HepG2 (cell line): ENCODE data around the gene TMEM116. TPM values are rescaled to one million over a fixed set of nuclear protein-coding genes. Genes with fewer than 3 reads are reported as not detected.

Experiments
- FOXP4 ChIP-seq: sonication (generic); formaldehyde crosslinking; IDR thresholded peaks from 2 replicates; pipeline ENCODE4 v1.4.0; 2020; ENCODE audit warnings: missing genetic modification reagents
- GTF3A ChIP-seq: sonication (generic); formaldehyde crosslinking; conservative IDR thresholded peaks from 2 replicates; pipeline ENCODE4 v1.4.0; 2020; ENCODE audit warnings: mild to moderate bottlenecking, missing genetic modification reagents
- IRF1 ChIP-seq: sonication (generic); formaldehyde crosslinking; IDR thresholded peaks from 2 replicates; pipeline ENCODE4 v1.4.0; 2020; ENCODE audit warnings: low read depth, mild to moderate bottlenecking, missing genetic modification reagents
- KLF16 ChIP-seq, 2 experiments: sonication (generic) in 1 of 2; formaldehyde crosslinking in 1 of 2; IDR thresholded peaks; 2 replicates each; pipeline versions ENCODE4 v1.6.1 to v1.8.0; 2016 to 2023; ENCODE audit warnings: missing genetic modification reagents in 2 of 2, missing compliant biosample characterization in 1 of 2
- NAIF1 ChIP-seq: sonication (generic); formaldehyde crosslinking; IDR thresholded peaks from 2 replicates; pipeline ENCODE4 v1.5.0; 2020; ENCODE audit warnings: mild to moderate bottlenecking, missing genetic modification reagents, borderline replicate concordance
- NR2C2 ChIP-seq: sonication (generic); formaldehyde crosslinking; IDR thresholded peaks from 2 replicates; pipeline ENCODE4 v1.4.0; 2020; ENCODE audit warnings: missing genetic modification reagents, mild to moderate bottlenecking, moderate library complexity, borderline replicate concordance
- POLR2A ChIP-seq, 2 experiments: IDR thresholded peaks; 2 replicates each; pipeline ENCODE4 v1.6.1; 2011; ENCODE audit warnings: low read depth in 2 of 2, low read length in 2 of 2, mild to moderate bottlenecking in 1 of 2, moderate library complexity in 1 of 2; ENCODE audit not compliant: insufficient read depth in 1 of 2
- RNF2 ChIP-seq: fragments of 450-650 bp; conservative IDR thresholded peaks from 2 replicates; pipeline ENCODE4 v1.6.1; 2016; ENCODE audit warnings: low read depth
- SOX13 ChIP-seq, 3 experiments: fragments of 450-650 bp in 1 of 3; sonication (generic) in 1 of 3; formaldehyde crosslinking in 1 of 3; IDR thresholded peaks in 2 of 3; conservative IDR thresholded peaks in 1 of 3; 2 replicates each; pipeline versions ENCODE4 v1.5.0 to v1.6.1; 2016 to 2020; ENCODE audit warnings: antibody characterized with exemption in 1 of 3, mild to moderate bottlenecking in 1 of 3, missing compliant biosample characterization in 1 of 3, missing genetic modification reagents in 1 of 3, moderate library complexity in 1 of 3
- SOX6 ChIP-seq, 2 experiments: fragments of 450-650 bp in 1 of 2; sonication (generic) in 1 of 2; formaldehyde crosslinking in 1 of 2; IDR thresholded peaks; 2 replicates each; pipeline versions ENCODE4 v1.4.0 to v1.6.1; 2017 to 2020; ENCODE audit warnings: antibody characterized with exemption in 1 of 2, mild to moderate bottlenecking in 1 of 2, missing genetic modification reagents in 1 of 2
- STAG1 ChIP-seq: sonication (generic); formaldehyde crosslinking; IDR thresholded peaks from 2 replicates; pipeline ENCODE4 v1.4.0; 2020; ENCODE audit warnings: missing genetic modification reagents
- TAF1 ChIP-seq: sonication (generic); formaldehyde crosslinking; IDR thresholded peaks from 2 replicates; pipeline ENCODE4 v1.4.0; 2020; ENCODE audit warnings: missing genetic modification reagents
- TBP ChIP-seq: sonication (generic); formaldehyde crosslinking; IDR thresholded peaks from 2 replicates; pipeline ENCODE4 v1.5.0; 2020; ENCODE audit warnings: missing genetic modification reagents
- TEAD2 ChIP-seq: sonication (generic); formaldehyde crosslinking; IDR thresholded peaks from 2 replicates; pipeline ENCODE4 v1.9.0; 2021; ENCODE audit warnings: missing genetic modification reagents
- THAP7 ChIP-seq: sonication (generic); formaldehyde crosslinking; IDR thresholded peaks from 2 replicates; pipeline ENCODE4 v1.8.1; 2023; ENCODE audit warnings: mild to moderate bottlenecking, missing genetic modification reagents
- ZNF20 ChIP-seq: sonication (generic); formaldehyde crosslinking; IDR thresholded peaks from 2 replicates; pipeline ENCODE4 v1.4.0; 2020; ENCODE audit warnings: mild to moderate bottlenecking, moderate library complexity, missing genetic modification reagents
- ZNF276 ChIP-seq: sonication (generic); formaldehyde crosslinking; IDR thresholded peaks from 2 replicates; pipeline ENCODE4 v1.4.0; 2020; ENCODE audit warnings: mild to moderate bottlenecking, low read depth, missing genetic modification reagents
- ZNF329 ChIP-seq: sonication (generic); formaldehyde crosslinking; IDR thresholded peaks from 2 replicates; pipeline ENCODE4 v1.9.0; 2021; ENCODE audit warnings: low read depth, mild to moderate bottlenecking, missing genetic modification reagents
- ZNF34 ChIP-seq: sonication (generic); formaldehyde crosslinking; IDR thresholded peaks from 2 replicates; pipeline ENCODE4 v1.4.0; 2020; ENCODE audit warnings: mild to moderate bottlenecking, missing genetic modification reagents, borderline replicate concordance
- ZNF354B ChIP-seq: sonication (generic); formaldehyde crosslinking; IDR thresholded peaks from 2 replicates; pipeline ENCODE4 v1.8.0; 2022; ENCODE audit warnings: mild to moderate bottlenecking, missing genetic modification reagents
- ZNF614 ChIP-seq: IDR thresholded peaks from 2 replicates; pipeline ENCODE4 v1.6.1; 2018; ENCODE audit warnings: missing biosample characterization, missing genetic modification reagents, inconsistent platforms, borderline replicate concordance
- ZNF629 ChIP-seq: sonication (generic); formaldehyde crosslinking; conservative IDR thresholded peaks from 2 replicates; pipeline ENCODE4 v1.5.0; 2020; ENCODE audit warnings: missing genetic modification reagents
- ZNF749 ChIP-seq: sonication (generic); formaldehyde crosslinking; IDR thresholded peaks from 2 replicates; pipeline ENCODE4 v1.8.0; 2022; ENCODE audit warnings: mild to moderate bottlenecking, missing genetic modification reagents, moderate library complexity, borderline replicate concordance
- polyA plus RNA-seq, 8 experiments: library from polyadenylated mRNA; depleted of rRNA in 3 of 8; stranded (reverse) in 7 of 8; unstranded in 1 of 8; fragments of >200 nt; fragmentation: Illumina TruSeq in 4 of 8; extraction: Trizol in 4 of 8; gene quantifications; 2 replicates each; pipeline versions ENCODE4 v1.2.1 to v1.2.3, GENCODE V29; 2011 to 2016; ENCODE audit warnings: low read depth in 4 of 8, missing spikeins in 1 of 8, mixed read lengths in 1 of 8; ENCODE audit not compliant: insufficient read depth in 1 of 8
- total RNA-seq, 5 experiments: library from RNA; depleted of rRNA; stranded (reverse); fragments of >200 nt; fragmentation: Illumina TruSeq; extraction: Trizol; gene quantifications; 2 replicates each; pipeline ENCODE4 v1.2.3, GENCODE V29; 2016; ENCODE audit warnings: low read depth in 1 of 5

The TMEM116 gene
- total and polyA plus RNA-seq, 2 of the 13 experiments (the other 11 are each of a cell fraction or from before 2014, with no cell fraction given): 14.0 to 17.8 TPM

GRCh38 chr12:112013601-112014402 lies 837 bp upstream of the TMEM116 start (continued):
- TF ChIP-seq ZNF614 (CRISPR knock-in tag) (peak; percentile 64; the same call in 1 of the 2 replicates), GTF3A (CRISPR knock-in tag) (no peak), TEAD2 (CRISPR knock-in tag) (no peak), SOX6 (IDR thresholded peaks at IDR 0.05) (no peak), SOX6 (CRISPR knock-in tag; IDR thresholded peaks at IDR 0.05) (peak; percentile 62), KLF16 (CRISPR knock-in tag; IDR thresholded peaks at IDR 0.05) (peak in 1 of 2 experiments; percentile 90; a peak in 2 of 4 replicates), ZNF749 (CRISPR knock-in tag) (no peak), IRF1 (CRISPR knock-in tag) (0 out of 2 replicates have a peak, but pooled peaks have one; percentile 73), POLR2A (IDR thresholded peaks at IDR 0.05; ENCODE audit: insufficient read depth in 1 of 2, low read depth in 2 of 2, low read length in 2 of 2) (peak; percentile 82 to 95), RNF2 (0 out of 2 replicates have a peak, but pooled peaks have one; percentile 26), FOXP4 (CRISPR knock-in tag) (0 out of 2 replicates have a peak, but pooled peaks have one; percentile 11), THAP7 (CRISPR knock-in tag) (no peak), SOX13 (IDR thresholded peaks at IDR 0.05) (no peak), SOX13 (CRISPR knock-in tag; conservative IDR thresholded peaks at IDR 0.05 in 1 of 2, IDR thresholded peaks at IDR 0.05 in 1 of 2) (peak in 1 of 2 experiments; percentile 48; a peak in 2 of 4 replicates), ZNF20 (CRISPR knock-in tag) (no peak), ZNF354B (CRISPR knock-in tag) (no peak; the same call in 1 of the 2 replicates), NAIF1 (no peak), ZNF276 (CRISPR knock-in tag) (peak; percentile 66; the same call in 1 of the 2 replicates), NR2C2 (no peak; the same call in 1 of the 2 replicates), STAG1 (CRISPR knock-in tag) (no peak), ZNF34 (CRISPR knock-in tag) (0 out of 2 replicates have a peak, but pooled peaks have one; percentile 46), TAF1 (CRISPR knock-in tag) (peak; percentile 51; the same call in 1 of the 2 replicates), ZNF629 (CRISPR knock-in tag) (no peak), ZNF329 (CRISPR knock-in tag) (peak; percentile 31; the same call in 1 of the 2 replicates), TBP (CRISPR knock-in tag) (no peak)
